ENCODE data around the gene STK17A.

Gene STK17A

DNA sequence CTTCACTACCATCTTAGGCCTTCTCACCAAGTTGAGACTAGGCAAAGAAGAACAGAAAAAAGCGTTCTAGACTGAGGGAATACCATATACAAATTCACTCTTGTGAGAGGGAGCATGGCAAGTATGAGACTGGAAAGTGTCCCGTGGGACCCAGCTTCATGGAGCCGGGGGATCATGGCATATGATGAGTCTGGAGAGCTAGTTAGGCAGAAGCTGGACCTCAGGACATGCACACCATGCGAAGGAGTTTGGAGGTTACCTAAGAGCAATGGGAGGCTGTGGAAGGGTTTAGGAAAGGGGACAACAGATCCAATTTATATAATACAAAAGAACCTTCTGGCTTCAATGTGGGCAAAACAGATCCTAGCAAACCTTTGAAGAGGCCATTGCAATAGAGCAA is 34.1 kb downstream of the STK17A start:
- no peak for TF ChIP-seq MAX (IDR thresholded peaks at IDR 0.05)

DNA sequence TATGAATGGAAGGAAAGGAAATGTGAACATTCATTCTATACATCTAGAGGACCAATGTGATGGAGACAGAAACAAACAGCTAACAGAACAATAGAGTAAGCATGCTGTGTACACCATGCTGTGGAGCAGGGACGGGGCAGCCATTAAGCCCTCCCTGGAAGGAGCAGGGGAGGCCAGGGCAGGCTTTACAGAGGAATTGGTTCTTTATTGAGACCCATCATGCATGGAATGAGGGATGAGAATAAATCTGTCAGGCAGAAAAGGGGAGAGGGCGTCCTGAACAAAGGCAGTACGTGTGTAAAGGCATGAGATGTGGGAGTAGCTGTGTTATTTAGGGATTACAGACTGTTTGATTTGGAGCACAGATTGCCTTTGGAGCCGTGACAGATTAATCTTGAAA is 35.2 kb downstream of the STK17A start:
- TF ChIP-seq, protein P1, sequence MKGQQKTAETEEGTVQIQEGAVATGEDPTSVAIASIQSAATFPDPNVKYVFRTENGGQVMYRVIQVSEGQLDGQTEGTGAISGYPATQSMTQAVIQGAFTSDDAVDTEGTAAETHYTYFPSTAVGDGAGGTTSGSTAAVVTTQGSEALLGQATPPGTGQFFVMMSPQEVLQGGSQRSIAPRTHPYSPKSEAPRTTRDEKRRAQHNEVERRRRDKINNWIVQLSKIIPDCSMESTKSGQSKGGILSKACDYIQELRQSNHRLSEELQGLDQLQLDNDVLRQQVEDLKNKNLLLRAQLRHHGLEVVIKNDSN (IDR thresholded peaks at IDR 0.05): no peak
- TF ChIP-seq YY1 (IDR thresholded peaks at IDR 0.05; ENCODE audit: low read depth) (no peak), TAF1 (IDR thresholded peaks at IDR 0.05; ENCODE audit: low read depth) (no peak), CREB1 (IDR thresholded peaks at IDR 0.05; ENCODE audit: low read depth) (no peak), MAX (IDR thresholded peaks at IDR 0.05) (no peak)

DNA sequence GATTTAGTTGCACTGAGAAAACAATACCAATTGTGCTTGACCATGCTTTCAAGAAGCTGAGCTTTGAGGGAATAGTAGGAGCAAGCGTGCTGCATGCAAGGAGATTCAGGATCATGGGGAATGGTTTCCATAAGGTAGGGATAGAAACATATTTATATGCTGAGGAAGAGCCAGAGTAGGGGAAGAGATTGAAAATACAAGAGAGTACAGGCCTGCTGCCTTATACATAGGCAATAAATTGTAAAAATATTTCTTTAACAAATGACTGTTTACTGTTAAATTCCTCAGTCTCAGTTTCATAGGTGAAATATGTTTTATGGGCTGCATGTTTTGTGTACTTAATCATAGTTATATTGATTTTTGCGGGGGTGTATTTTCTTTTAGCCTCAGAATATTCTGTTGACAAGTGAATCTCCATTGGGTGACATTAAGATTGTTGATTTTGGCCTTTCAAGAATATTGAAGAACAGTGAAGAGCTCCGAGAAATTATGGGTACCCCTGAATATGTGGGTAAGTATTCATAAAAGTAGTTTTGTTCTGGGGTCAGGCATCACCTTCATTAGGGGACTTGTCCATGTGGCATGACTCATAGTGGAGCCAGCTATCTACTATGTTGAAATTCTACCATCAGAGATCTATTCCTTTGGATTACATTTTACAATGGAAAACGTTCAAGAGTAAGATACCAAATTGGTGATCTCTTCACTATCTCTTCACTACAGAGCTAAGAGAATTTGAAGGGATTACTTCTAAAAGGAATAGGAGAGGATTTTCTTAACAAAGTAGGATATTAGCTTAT is 36.5 kb downstream of the STK17A start:
- TF ChIP-seq, protein P1 (IDR thresholded peaks at IDR 0.05): no peak
- TF ChIP-seq TAF1 (IDR thresholded peaks at IDR 0.05; ENCODE audit: low read depth) (no peak), TCF12 (IDR thresholded peaks at IDR 0.05; ENCODE audit: low read depth) (no peak), YY1 (IDR thresholded peaks at IDR 0.05; ENCODE audit: low read depth) (no peak), RAD21 (IDR thresholded peaks at IDR 0.05; ENCODE audit: low read depth) (no peak), MAX (IDR thresholded peaks at IDR 0.05) (no peak)

GRCh38 chr7:43621729-43622448 is 39.0 kb downstream of the STK17A start:
- no peak for TF ChIP-seq ZBTB7A (IDR thresholded peaks at IDR 0.05; ENCODE audit: low read depth)
- no peak for TF ChIP-seq TEAD4 (IDR thresholded peaks at IDR 0.05)
- no peak for TF ChIP-seq FOXM1 (IDR thresholded peaks at IDR 0.05; ENCODE audit: borderline replicate concordance, low read depth)
- TF ChIP-seq CREB1 (IDR thresholded peaks at IDR 0.05; ENCODE audit: low read depth): no peak
- TF ChIP-seq EP300 (IDR thresholded peaks at IDR 0.05; ENCODE audit: borderline replicate concordance): no peak
- TF ChIP-seq EGR1 (IDR thresholded peaks at IDR 0.05): no peak
- TF ChIP-seq CEBPB (IDR thresholded peaks at IDR 0.05): no peak
- TF ChIP-seq, protein P1 (IDR thresholded peaks at IDR 0.05): no peak
- no peak for TF ChIP-seq NFIC (IDR thresholded peaks at IDR 0.05)
- no peak for TF ChIP-seq YY1 (IDR thresholded peaks at IDR 0.05; ENCODE audit: low read depth)
- TF ChIP-seq RAD21 (IDR thresholded peaks at IDR 0.05; ENCODE audit: low read depth): no peak
- TF ChIP-seq TCF12 (IDR thresholded peaks at IDR 0.05; ENCODE audit: low read depth): no peak

DNA sequence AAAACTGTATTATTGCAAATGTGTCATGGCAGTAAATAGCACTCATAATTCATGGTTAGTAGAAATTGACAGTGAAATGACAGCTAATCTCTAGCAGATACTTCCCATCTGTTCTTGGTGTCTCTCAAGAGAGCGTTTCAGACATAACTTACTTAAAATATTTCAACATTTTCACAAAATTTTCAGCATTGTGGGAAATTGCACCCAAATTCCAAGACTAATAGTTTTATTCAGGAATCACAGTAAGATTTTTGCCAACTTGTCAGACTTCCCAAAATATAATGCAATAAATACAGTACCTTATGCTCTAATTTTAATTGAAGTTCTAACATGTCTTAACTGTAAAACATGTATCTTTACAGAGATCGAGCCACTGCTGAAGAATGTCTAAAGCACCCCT is 41.2 kb downstream of the STK17A start:
- TF ChIP-seq, protein P2, sequence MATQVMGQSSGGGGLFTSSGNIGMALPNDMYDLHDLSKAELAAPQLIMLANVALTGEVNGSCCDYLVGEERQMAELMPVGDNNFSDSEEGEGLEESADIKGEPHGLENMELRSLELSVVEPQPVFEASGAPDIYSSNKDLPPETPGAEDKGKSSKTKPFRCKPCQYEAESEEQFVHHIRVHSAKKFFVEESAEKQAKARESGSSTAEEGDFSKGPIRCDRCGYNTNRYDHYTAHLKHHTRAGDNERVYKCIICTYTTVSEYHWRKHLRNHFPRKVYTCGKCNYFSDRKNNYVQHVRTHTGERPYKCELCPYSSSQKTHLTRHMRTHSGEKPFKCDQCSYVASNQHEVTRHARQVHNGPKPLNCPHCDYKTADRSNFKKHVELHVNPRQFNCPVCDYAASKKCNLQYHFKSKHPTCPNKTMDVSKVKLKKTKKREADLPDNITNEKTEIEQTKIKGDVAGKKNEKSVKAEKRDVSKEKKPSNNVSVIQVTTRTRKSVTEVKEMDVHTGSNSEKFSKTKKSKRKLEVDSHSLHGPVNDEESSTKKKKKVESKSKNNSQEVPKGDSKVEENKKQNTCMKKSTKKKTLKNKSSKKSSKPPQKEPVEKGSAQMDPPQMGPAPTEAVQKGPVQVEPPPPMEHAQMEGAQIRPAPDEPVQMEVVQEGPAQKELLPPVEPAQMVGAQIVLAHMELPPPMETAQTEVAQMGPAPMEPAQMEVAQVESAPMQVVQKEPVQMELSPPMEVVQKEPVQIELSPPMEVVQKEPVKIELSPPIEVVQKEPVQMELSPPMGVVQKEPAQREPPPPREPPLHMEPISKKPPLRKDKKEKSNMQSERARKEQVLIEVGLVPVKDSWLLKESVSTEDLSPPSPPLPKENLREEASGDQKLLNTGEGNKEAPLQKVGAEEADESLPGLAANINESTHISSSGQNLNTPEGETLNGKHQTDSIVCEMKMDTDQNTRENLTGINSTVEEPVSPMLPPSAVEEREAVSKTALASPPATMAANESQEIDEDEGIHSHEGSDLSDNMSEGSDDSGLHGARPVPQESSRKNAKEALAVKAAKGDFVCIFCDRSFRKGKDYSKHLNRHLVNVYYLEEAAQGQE (IDR thresholded peaks at IDR 0.05; ENCODE audit: low read depth): no peak
- no peak for TF ChIP-seq NFIC (IDR thresholded peaks at IDR 0.05)
- TF ChIP-seq RAD21 (IDR thresholded peaks at IDR 0.05; ENCODE audit: low read depth): no peak
- TF ChIP-seq MAX (IDR thresholded peaks at IDR 0.05): no peak
- no peak for TF ChIP-seq CREB1 (IDR thresholded peaks at IDR 0.05; ENCODE audit: low read depth)
- no peak for TF ChIP-seq EGR1 (IDR thresholded peaks at IDR 0.05)
- no peak for TF ChIP-seq TCF12 (IDR thresholded peaks at IDR 0.05; ENCODE audit: low read depth)
- no peak for TF ChIP-seq CEBPB (IDR thresholded peaks at IDR 0.05)
- TF ChIP-seq FOXM1 (IDR thresholded peaks at IDR 0.05; ENCODE audit: borderline replicate concordance, low read depth): no peak
- TF ChIP-seq ZBTB7A (IDR thresholded peaks at IDR 0.05; ENCODE audit: low read depth): no peak
- no peak for TF ChIP-seq TAF1 (IDR thresholded peaks at IDR 0.05; ENCODE audit: low read depth)

GRCh38 chr7:43625453-43625852 is 42.5 kb downstream of the STK17A start:
- TF ChIP-seq RAD21 (IDR thresholded peaks at IDR 0.05; ENCODE audit: low read depth) (no peak), MAX (IDR thresholded peaks at IDR 0.05) (no peak), CREB1 (IDR thresholded peaks at IDR 0.05; ENCODE audit: low read depth) (no peak), EGR1 (IDR thresholded peaks at IDR 0.05) (no peak), EP300 (IDR thresholded peaks at IDR 0.05; ENCODE audit: borderline replicate concordance) (no peak), CEBPB (IDR thresholded peaks at IDR 0.05) (no peak), TEAD4 (IDR thresholded peaks at IDR 0.05) (no peak), TAF1 (IDR thresholded peaks at IDR 0.05; ENCODE audit: low read depth) (no peak), ZBTB7A (IDR thresholded peaks at IDR 0.05; ENCODE audit: low read depth) (no peak), FOXM1 (IDR thresholded peaks at IDR 0.05; ENCODE audit: borderline replicate concordance, low read depth) (no peak), YY1 (IDR thresholded peaks at IDR 0.05; ENCODE audit: low read depth) (no peak), TCF12 (IDR thresholded peaks at IDR 0.05; ENCODE audit: low read depth) (no peak), NFIC (IDR thresholded peaks at IDR 0.05) (no peak)
- TF ChIP-seq, protein P1 (IDR thresholded peaks at IDR 0.05): no peak
- TF ChIP-seq, protein P2 (IDR thresholded peaks at IDR 0.05; ENCODE audit: low read depth): no peak

Data from Ishikawa (cell line).